ENCODE data around the gene CD247.

GRCh38 chr1:167546935-167547334 is 28.6 kb upstream of the CD247 start:
- TF ChIP-seq CTCF (IDR thresholded peaks at IDR 0.05): no peak
- TF ChIP-seq SIN3A (IDR thresholded peaks at IDR 0.05; ENCODE audit: borderline replicate concordance, low read depth, low read length): no peak
- TF ChIP-seq POLR2AphosphoS5 (IDR thresholded peaks at IDR 0.05; ENCODE audit: low read depth, low read length): no peak
- no peak for TF ChIP-seq YY1 (IDR thresholded peaks at IDR 0.05; ENCODE audit: low read depth)
- TF ChIP-seq FOXM1 (IDR thresholded peaks at IDR 0.05; ENCODE audit: low read depth): no peak
- TF ChIP-seq TAF1 (IDR thresholded peaks at IDR 0.05; ENCODE audit: borderline replicate concordance, low read depth, low read length): no peak
- no peak for TF ChIP-seq USF2 (IDR thresholded peaks at IDR 0.05; ENCODE audit: borderline replicate concordance, low read depth, low read length)
- no peak for TF ChIP-seq IRF3 (IDR thresholded peaks at IDR 0.05; ENCODE audit: low read depth, low read length)
- no peak for TF ChIP-seq ZBTB33 (IDR thresholded peaks at IDR 0.05; ENCODE audit: borderline replicate concordance, low read depth)
- no peak for TF ChIP-seq MXI1 (IDR thresholded peaks at IDR 0.05; ENCODE audit: low read depth, low read length)

Data from SK-N-SH (cell line).